ENCODE results near the gene ASB18. TPM values are rescaled to one million over a fixed set of nuclear protein-coding genes. Genes with fewer than 3 reads are reported as not detected.
"Not testable (repeated sequence)": the region's sequence is repeated elsewhere in the genome, so short reads cannot be mapped to it uniquely, and the experiment has no call there.

ASB18 gene
- total RNA-seq, 1 experiment from 2014 or later, result not detected

GRCh38 chr2:236289766-236290462 lies 25.7 kb upstream of the ASB18 start:
- Histone ChIP-seq H3K79me2 (ENCODE audit: insufficient read depth, low read length) (no peaks in the 10 kb centered on the region), H3K4me2 (ENCODE audit: low read length) (no peak overlapping the region), H3K36me3 (ENCODE audit: control insufficient read depth in 1 of 2, insufficient read depth in 2 of 2, low read length in 2 of 2) (no peaks in the 10 kb centered on the region), H3K4me1 (ENCODE audit: control insufficient read depth in 1 of 2, insufficient read depth in 2 of 2, low read length in 2 of 2) (peaks cover 0 to 14% of the 10 kb centered on the region in 2 experiments; a peak in 2 of 4 replicates), H3K9ac (ENCODE audit: low read length) (no peak overlapping the region), H3K9me2 (ENCODE audit: insufficient read depth) (no peaks in the 10 kb centered on the region), H3K4me3 (replicated peaks in 1 of 2; ENCODE audit: low read depth in 1 of 2, low read length in 2 of 2) (no peak overlapping the region), H4K20me1 (ENCODE audit: insufficient read depth) (no peaks in the 10 kb centered on the region), H2AFZ (ENCODE audit: low read depth, low read length, poor library complexity, severe bottlenecking) (no peak overlapping the region), H3K27me3 (ENCODE audit: insufficient read depth, low read length) (no peaks in the 10 kb centered on the region), H3K9me3 (ENCODE audit: control insufficient read depth in 1 of 2, insufficient read depth in 1 of 2, low read depth in 1 of 2, low read length in 2 of 2) (no peaks in the 10 kb centered on the region), H3K27ac (ENCODE audit: low read depth, low read length) (no peak overlapping the region)
- ChIA-PET POLR2A (no interaction called here), CTCF (no interaction called here), RAD21 (ENCODE audit: low non-redundant PET in 1 of 2, low total read pairs in 2 of 2, uncharacterized antibody in 2 of 2, unreplicated experiment in 2 of 2) (no interaction called here)
- BruUV-seq (replicated peaks), result no TSS peak
- no peak for ATAC-seq
- no peak for TF ChIP-seq SRF (IDR thresholded peaks at IDR 0.05; ENCODE audit: low read depth)
- no peak for TF ChIP-seq POLR2A (IDR thresholded peaks at IDR 0.05; ENCODE audit: borderline replicate concordance, extremely low read depth, insufficient read depth, insufficient read length)
- no peak for TF ChIP-seq ATF3 (IDR thresholded peaks at IDR 0.05)
- no peak for TF ChIP-seq CBX3 (IDR thresholded peaks at IDR 0.05; ENCODE audit: low read depth)
- TF ChIP-seq ZFX (IDR thresholded peaks at IDR 0.05), result no peak
- no peak for TF ChIP-seq CTCF (IDR thresholded peaks at IDR 0.05 in 2 of 3, conservative IDR thresholded peaks at IDR 0.05 in 1 of 3; ENCODE audit: borderline replicate concordance in 1 of 3, insufficient read depth in 1 of 3, low read depth in 2 of 3, low read length in 2 of 3)
- no peak for TF ChIP-seq SP1 (IDR thresholded peaks at IDR 0.05; ENCODE audit: low read depth)
- no peak for TF ChIP-seq YY1 (IDR thresholded peaks at IDR 0.05; ENCODE audit: extremely low read depth, insufficient replicate concordance, low read depth, low read length)
- no peak for TF ChIP-seq REST (IDR thresholded peaks at IDR 0.05; ENCODE audit: low read depth)
- TF ChIP-seq SIN3A (IDR thresholded peaks at IDR 0.05; ENCODE audit: low read depth), result no peak
- TF ChIP-seq CEBPB (IDR thresholded peaks at IDR 0.05; ENCODE audit: low read depth), result no peak
- no peak for TF ChIP-seq POLR2AphosphoS5 (IDR thresholded peaks at IDR 0.05; ENCODE audit: low read depth, low read length)
- TF ChIP-seq EZH2phosphoT487 (IDR thresholded peaks at IDR 0.05; ENCODE audit: borderline replicate concordance), result no peak
- TF ChIP-seq MAX (IDR thresholded peaks at IDR 0.05), result no peak
- intact Hi-C loops (cut with micrococcal nuclease), result no loop called here
- DNase-seq (ENCODE audit: low read depth, low spot score), result no peak

- H3K79me2 ChIP-seq (ENCODE audit: insufficient read depth, low read length); H3K27ac ChIP-seq (ENCODE audit: low read depth, low read length); DNase-seq (ENCODE audit: low read depth, low spot score); H3K4me3 ChIP-seq (replicated peaks in 1 of 2; ENCODE audit: low read depth in 1 of 2, low read length in 2 of 2); CTCF ChIA-PET; H2AFZ ChIP-seq (ENCODE audit: low read depth, low read length, poor library complexity, severe bottlenecking); ATAC-seq; H3K9me2 ChIP-seq (ENCODE audit: insufficient read depth); RAD21 ChIA-PET (ENCODE audit: low non-redundant PET in 1 of 2, low total read pairs in 2 of 2, uncharacterized antibody in 2 of 2, unreplicated experiment in 2 of 2); POLR2A ChIA-PET; H3K27me3 ChIP-seq (ENCODE audit: insufficient read depth, low read length); H3K9me3 ChIP-seq (ENCODE audit: control insufficient read depth in 1 of 2, insufficient read depth in 1 of 2, low read depth in 1 of 2, low read length in 2 of 2); BruUV-seq (replicated peaks); H3K9ac ChIP-seq (ENCODE audit: low read length); intact Hi-C loops (cut with micrococcal nuclease); H4K20me1 ChIP-seq (ENCODE audit: insufficient read depth); H3K36me3 ChIP-seq (ENCODE audit: control insufficient read depth in 1 of 2, insufficient read depth in 2 of 2, low read length in 2 of 2); H3K4me2 ChIP-seq (ENCODE audit: low read length): not testable (repeated sequence)
- H3K4me1 ChIP-seq (ENCODE audit: control insufficient read depth in 1 of 2, insufficient read depth in 2 of 2, low read length in 2 of 2), result peaks cover 0 to 14% of the 10 kb centered on the region in 2 experiments; a peak in 2 of 4 replicates
Observed at GRCh38 chr2:236288373-236288772, 24.2 kb upstream of the ASB18 start.
